KMS-11 (cell line): ENCODE measurements around the gene MCOLN2.

Source experiments
- H2AFZ ChIP-seq: fragments of 200-600 bp; sonication (generic); 2 replicates; pipeline ENCODE4 v1.6.1; 2016; ENCODE audit warnings: antibody characterized with exemption, mixed run types, low read depth
- H3K27ac ChIP-seq: fragments of 200-600 bp; sonication (generic); 2 replicates; pipeline ENCODE4 v1.6.1; 2016; ENCODE audit warnings: mild to moderate bottlenecking, mixed run types
- H3K27me3 ChIP-seq: fragments of 200-600 bp; sonication (generic); 2 replicates; pipeline ENCODE4 v1.6.1; 2017; ENCODE audit warnings: mild to moderate bottlenecking, low read depth, mixed run types, moderate library complexity; ENCODE audit not compliant: insufficient read depth
- H3K36me3 ChIP-seq: fragments of 200-600 bp; sonication (generic); 2 replicates; pipeline ENCODE4 v1.6.1; 2017; ENCODE audit warnings: mild to moderate bottlenecking, mixed run types; ENCODE audit not compliant: insufficient read depth
- H3K4me1 ChIP-seq: fragments of 200-600 bp; sonication (generic); 2 replicates; pipeline ENCODE4 v1.6.1; 2016; ENCODE audit warnings: mild to moderate bottlenecking, low read depth, mixed run types; ENCODE audit not compliant: poor library complexity, severe bottlenecking
- H3K4me2 ChIP-seq: fragments of 200-600 bp; sonication (generic); 2 replicates; pipeline ENCODE4 v1.7.0; 2016; ENCODE audit warnings: mild to moderate bottlenecking, mixed run types
- H3K4me3 ChIP-seq: fragments of 200-600 bp; sonication (generic); IDR thresholded peaks from 2 replicates; pipeline ENCODE4 v1.6.1; 2017; ENCODE audit warnings: low read depth, low read length, mixed read lengths; ENCODE audit not compliant: insufficient read depth
- H3K79me2 ChIP-seq: fragments of 200-600 bp; sonication (generic); 2 replicates; pipeline ENCODE4 v1.6.1; 2016; ENCODE audit warnings: low read depth, mixed run types; ENCODE audit not compliant: insufficient read depth
- H3K9ac ChIP-seq: fragments of 200-600 bp; sonication (generic); 2 replicates; pipeline ENCODE4 v1.6.1; 2016; ENCODE audit warnings: mild to moderate bottlenecking, mixed run types
- H4K20me1 ChIP-seq: fragments of 200-600 bp; sonication (generic); 2 replicates; pipeline ENCODE4 v1.6.1; 2016; ENCODE audit warnings: mild to moderate bottlenecking, mixed run types; ENCODE audit not compliant: insufficient read depth
- CTCF ChIP-seq: fragments of 200-600 bp; sonication (generic); conservative IDR thresholded peaks from 2 replicates; pipeline ENCODE4 v1.6.1; 2017; ENCODE audit warnings: low read depth, mild to moderate bottlenecking, antibody characterized with exemption, low read length, moderate library complexity, mixed read lengths

The MCOLN2 gene

GRCh38 chr1:85001742-85002141 lies 4.8 kb upstream of the MCOLN2 start:
- no peaks in the 10 kb centered on the region for H3K4me1 ChIP-seq
- no peak overlapping the region for H3K9ac ChIP-seq
- H3K27ac ChIP-seq: no peak overlapping the region
- H2AFZ ChIP-seq: no peak overlapping the region
- H3K27me3 ChIP-seq: no peaks in the 10 kb centered on the region
- no peaks in the 10 kb centered on the region for H4K20me1 ChIP-seq
- no peak overlapping the region for H3K4me3 ChIP-seq
- no peak overlapping the region for H3K4me2 ChIP-seq
- H3K79me2 ChIP-seq: no peaks in the 10 kb centered on the region
- H3K36me3 ChIP-seq: no peaks in the 10 kb centered on the region
- no peak for TF ChIP-seq CTCF

- no peak overlapping the region for H3K27ac ChIP-seq
- H3K79me2 ChIP-seq: no peaks in the 10 kb centered on the region
- TF ChIP-seq CTCF: no peak
- no peaks in the 10 kb centered on the region for H4K20me1 ChIP-seq
- no peak overlapping the region for H3K9ac ChIP-seq
- H3K4me2 ChIP-seq: no peak overlapping the region
- no peaks in the 10 kb centered on the region for H3K36me3 ChIP-seq
- H3K27me3 ChIP-seq: no peaks in the 10 kb centered on the region
- no peak overlapping the region for H3K4me3 ChIP-seq
- peaks cover 4% of the 10 kb centered on the region for H3K4me1 ChIP-seq
- no peak overlapping the region for H2AFZ ChIP-seq
These were observed 1.8 kb upstream of the MCOLN2 start for GRCh38 chr1:84998642-84999280.

GRCh38 chr1:84997667-84998600 lies 1.0 kb upstream of the MCOLN2 start:
- Histone ChIP-seq H2AFZ (peak overlapping the region; percentile 38; the same call in 1 of the 2 replicates), H3K79me2 (no peaks in the 10 kb centered on the region), H3K4me1 (peaks cover 4% of the 10 kb centered on the region), H3K9ac (no peak overlapping the region), H3K27ac (no peak overlapping the region), H4K20me1 (no peaks in the 10 kb centered on the region), H3K27me3 (no peaks in the 10 kb centered on the region), H3K36me3 (no peaks in the 10 kb centered on the region), H3K4me2 (peak overlapping the region; percentile 36; the same call in 1 of the 2 replicates), H3K4me3 (peak overlapping the region; percentile 1)
- TF ChIP-seq CTCF: no peak

- Histone ChIP-seq H3K4me1 (peaks cover 4% of the 10 kb centered on the region), H4K20me1 (no peaks in the 10 kb centered on the region), H3K27ac (no peak overlapping the region), H3K4me3 (no peak overlapping the region), H3K27me3 (no peaks in the 10 kb centered on the region), H2AFZ (no peak overlapping the region), H3K9ac (no peak overlapping the region), H3K4me2 (peak overlapping the region; percentile 37; the same call in 1 of the 2 replicates), H3K79me2 (no peaks in the 10 kb centered on the region), H3K36me3 (no peaks in the 10 kb centered on the region)
- no peak for TF ChIP-seq CTCF
These were observed 1.2 kb downstream of the MCOLN2 start for GRCh38 chr1:84995484-84996334.
